Endothelial cell of umbilical vein (primary cell): ENCODE results near the gene TMEM151B. TPM values are rescaled to one million over a fixed set of nuclear protein-coding genes. Genes with fewer than 3 reads are reported as not detected.

Source experiments
- BruUV-seq: library from RNA; stranded (reverse); fragments of 400-500 nt; replicated peaks from 2 replicates; lab custom pipeline; 2021; lab: Mats Ljungman, UMichigan
- CTCF ChIA-PET: fragments of 300-600, 350-600 bp; sonication (Branson Sonifier 250); formaldehyde crosslinking; loops from one replicate; lab custom pipeline; 2021; ENCODE audit warnings: antibody characterized with exemption, inconsistent platforms; lab: Charles Lee
- POLR2A ChIA-PET: fragments of 300-600, 350-600 bp; sonication (Branson Sonifier 250); formaldehyde crosslinking; loops from one replicate; lab custom pipeline; 2021; ENCODE audit warnings: antibody characterized with exemption, inconsistent platforms; lab: Charles Lee
- DNase-seq: peaks from one replicate; pipeline ENCODE4 v3.0.0-alpha.2; 2011; ENCODE audit warnings: low read depth, low spot score
- FAIRE-seq: peaks from 2 replicates; lab custom pipeline; 2011; peaks lifted over from hg19 to GRCh38; lab: Jason Lieb, UNC
- H2AFZ ChIP-seq: 2 replicates; pipeline ENCODE4 v1.6.0; 2012; ENCODE audit warnings: low read depth, low read length, control low read depth, inconsistent platforms
- H3K27ac ChIP-seq: 2 replicates; pipeline ENCODE4 v1.5.1; 2011; ENCODE audit warnings: low read depth, mild to moderate bottlenecking, control low read depth, low read length, moderate library complexity; ENCODE audit not compliant: insufficient read depth
- H3K27me3 ChIP-seq, 2 experiments: 2 replicates each; pipeline versions ENCODE4 v1.6.0 to v1.6.1; 2011; ENCODE audit warnings: low read length in 2 of 2, mixed read lengths in 1 of 2; ENCODE audit not compliant: control insufficient read depth in 2 of 2, insufficient read depth in 2 of 2
- H3K36me3 ChIP-seq, 2 experiments: 2 replicates in 1 of 2; 3 replicates in 1 of 2; pipeline ENCODE4 v1.5.1; 2011; ENCODE audit warnings: low read length in 2 of 2, mild to moderate bottlenecking in 1 of 2, moderate library complexity in 1 of 2; ENCODE audit not compliant: control insufficient read depth in 2 of 2, insufficient read depth in 2 of 2; ENCODE audit errors: extremely low read depth in 1 of 2
- H3K4me1 ChIP-seq: 3 replicates; pipeline ENCODE4 v1.5.1; 2011; ENCODE audit warnings: mild to moderate bottlenecking, low read length; ENCODE audit not compliant: control insufficient read depth, insufficient read depth; ENCODE audit errors: extremely low read depth
- H3K4me2 ChIP-seq: 2 replicates; pipeline ENCODE4 v1.6.1; 2011; ENCODE audit warnings: low read length, control low read depth, mixed read lengths; ENCODE audit not compliant: insufficient read depth
- H3K4me3 ChIP-seq, 3 experiments: fragments of 200-600 bp in 1 of 3; sonication (generic), shearing (Covaris generic) in 1 of 3; replicated peaks in 1 of 3; 2 replicates each; pipeline ENCODE4 v1.5.1; 2011 to 2016; ENCODE audit warnings: control low read depth in 3 of 3, low read length in 3 of 3, mild to moderate bottlenecking in 2 of 3, inconsistent platforms in 1 of 3, low read depth in 1 of 3, moderate library complexity in 1 of 3; ENCODE audit not compliant: insufficient read depth in 1 of 3
- H3K79me2 ChIP-seq: 2 replicates; pipeline ENCODE4 v1.6.0; 2012; ENCODE audit warnings: low read length, inconsistent platforms; ENCODE audit not compliant: control insufficient read depth, insufficient read depth
- H3K9ac ChIP-seq: replicated peaks from 2 replicates; pipeline ENCODE3; 2011; ENCODE audit warnings: low read length, control low read depth; ENCODE audit not compliant: insufficient read depth; ENCODE audit errors: extremely low read depth
- H3K9me1 ChIP-seq: replicated peaks from 3 replicates; pipeline ENCODE4 v1.6.0; 2011; ENCODE audit warnings: mild to moderate bottlenecking, low read length; ENCODE audit not compliant: control insufficient read depth, insufficient read depth; ENCODE audit errors: extremely low read depth
- H3K9me3 ChIP-seq: replicated peaks from 2 replicates; pipeline ENCODE4 v1.5.1; 2012; ENCODE audit warnings: low read length, inconsistent platforms; ENCODE audit not compliant: control insufficient read depth, insufficient read depth
- H4K20me1 ChIP-seq: replicated peaks from 2 replicates; pipeline ENCODE3; 2011; ENCODE audit warnings: mild to moderate bottlenecking, low read length; ENCODE audit not compliant: control insufficient read depth, insufficient read depth; ENCODE audit errors: extremely low read depth
- EZH2 ChIP-seq: IDR thresholded peaks from 2 replicates; pipeline ENCODE4 v1.6.1; 2012; ENCODE audit warnings: borderline replicate concordance, low read depth, mild to moderate bottlenecking, moderate library complexity, low read length, inconsistent platforms; ENCODE audit not compliant: severe bottlenecking
- FOS ChIP-seq: IDR thresholded peaks from 2 replicates; pipeline ENCODE4 v1.6.1; 2011; ENCODE audit warnings: mild to moderate bottlenecking, low read length, moderate library complexity, borderline replicate concordance; ENCODE audit not compliant: insufficient read depth
- GATA2 ChIP-seq: IDR thresholded peaks from 2 replicates; pipeline ENCODE4 v1.7.0; 2011; ENCODE audit warnings: low read depth, mild to moderate bottlenecking, moderate library complexity, mixed read lengths, low read length; ENCODE audit not compliant: insufficient read length, insufficient read depth
- JUN ChIP-seq: IDR thresholded peaks from 2 replicates; pipeline ENCODE4 v1.6.1; 2011; ENCODE audit warnings: borderline replicate concordance, low read depth; ENCODE audit not compliant: insufficient read length, insufficient read depth
- MYC ChIP-seq: IDR thresholded peaks from one replicate; pipeline ENCODE4 v1.6.1; 2011; ENCODE audit warnings: mild to moderate bottlenecking, low read depth, low read length
- POLR2A ChIP-seq: IDR thresholded peaks from 2 replicates; pipeline ENCODE4 v1.6.1; 2012; ENCODE audit warnings: low read depth, mild to moderate bottlenecking, control low read depth, low read length
- POLR2AphosphoS5 ChIP-seq: IDR thresholded peaks from 2 replicates; pipeline ENCODE4 v1.6.1; 2012; ENCODE audit warnings: low read depth, mild to moderate bottlenecking, control low read depth, low read length, moderate library complexity; ENCODE audit not compliant: insufficient read depth
- dilution Hi-C: fragments of 300-500 bp; cut with MboI; formaldehyde crosslinking; loops from one replicate; pipeline ENCODE4 v1.15.0; 2019; ENCODE audit warnings: low sequenced_read_pairs; ENCODE audit not compliant: extremely low pct_ligation_motif_present
- intact Hi-C: fragments of 100-400 bp; cut with micrococcal nuclease; formaldehyde crosslinking; loops from one replicate; pipeline ENCODE4 v1.10.0; 2022
- polyA plus RNA-seq, 4 experiments: library from polyadenylated mRNA; depleted of rRNA in 3 of 4; stranded (reverse) in 3 of 4; unstranded in 1 of 4; fragments of >200 nt; gene quantifications; 2 replicates each; pipeline versions ENCODE4 v1.2.1 to v1.2.3, GENCODE V29; 2011 to 2012; ENCODE audit warnings: missing spikeins in 1 of 4
- total RNA-seq: library from RNA; stranded (reverse); gene quantifications from 2 replicates; pipeline ENCODE4 v1.2.3, GENCODE V29; 2021
- TF ChIP-seq, protein P1 (sequence below), 2 donors: IDR thresholded peaks; 1 replicate in 1 of 2; 2 replicates in 1 of 2; pipeline ENCODE4 v1.5.1; 2011; ENCODE audit warnings: low read length in 2 of 2, mild to moderate bottlenecking in 2 of 2, moderate library complexity in 2 of 2, control low read depth in 1 of 2, inconsistent platforms in 1 of 2, low read depth in 1 of 2; ENCODE audit not compliant: insufficient read depth in 1 of 2; ENCODE audit errors: extremely low read depth in 1 of 2
- TF ChIP-seq, protein P2 (sequence below): IDR thresholded peaks from 2 replicates; pipeline ENCODE4 v1.6.1; 2011; ENCODE audit not compliant: insufficient read depth, insufficient read length

Gene TMEM151B
- total and polyA plus RNA-seq, 2 donors (not counting 3 experiments of a cell fraction or from before 2014, with no cell fraction given): 0.03 to 0.07 TPM

DNA sequence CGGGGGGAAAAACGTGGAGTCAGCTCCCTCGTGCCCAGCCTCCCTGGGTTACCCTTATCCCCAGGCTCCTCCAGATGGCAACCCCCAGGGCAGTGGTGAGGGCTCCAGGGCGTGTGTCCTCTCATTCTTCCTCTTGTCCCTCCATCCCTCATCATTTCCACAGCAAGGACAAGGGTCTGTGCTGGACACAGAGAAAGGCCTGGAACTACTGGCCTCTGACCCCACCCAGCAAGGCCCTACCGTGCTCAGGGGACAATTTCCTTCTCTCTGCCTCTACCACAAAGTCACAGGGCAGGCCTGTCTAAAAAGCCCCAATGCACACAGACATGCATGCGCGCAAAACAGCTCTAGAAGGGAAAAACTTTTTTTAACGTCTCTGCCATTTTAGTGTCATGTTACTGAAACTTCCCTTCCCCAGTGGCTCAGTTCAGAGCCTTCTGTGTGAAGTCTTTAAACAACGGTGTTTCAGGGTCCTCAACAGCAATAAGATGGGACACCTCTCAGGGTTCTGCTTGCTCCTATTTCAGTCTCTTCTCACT, 11.9 kb upstream of the TMEM151B start:
- DNase-seq (no peak), FAIRE-seq (no peak)
- no peaks in the 10 kb centered on the region for H3K9me3 ChIP-seq
- intact Hi-C loops: no loop called here
- no peaks in the 10 kb centered on the region for H3K27me3 ChIP-seq
- ChIA-PET POLR2A (no interaction called here), CTCF (no interaction called here)
- peaks cover 12 to 37% of the 10 kb centered on the region in 2 experiments for H3K36me3 ChIP-seq
- H2AFZ ChIP-seq: no peak overlapping the region
- H3K9me1 ChIP-seq: no peaks in the 10 kb centered on the region
- H3K9ac ChIP-seq: no peak overlapping the region
- dilution Hi-C loops: no loop called here
- H3K27ac ChIP-seq: no peak overlapping the region
- no peak overlapping the region for H3K4me3 ChIP-seq
- peaks cover 26% of the 10 kb centered on the region for H3K4me1 ChIP-seq
- TF ChIP-seq MYC (no peak), POLR2AphosphoS5 (no peak), FOS (no peak)
- TF ChIP-seq, protein P1, sequence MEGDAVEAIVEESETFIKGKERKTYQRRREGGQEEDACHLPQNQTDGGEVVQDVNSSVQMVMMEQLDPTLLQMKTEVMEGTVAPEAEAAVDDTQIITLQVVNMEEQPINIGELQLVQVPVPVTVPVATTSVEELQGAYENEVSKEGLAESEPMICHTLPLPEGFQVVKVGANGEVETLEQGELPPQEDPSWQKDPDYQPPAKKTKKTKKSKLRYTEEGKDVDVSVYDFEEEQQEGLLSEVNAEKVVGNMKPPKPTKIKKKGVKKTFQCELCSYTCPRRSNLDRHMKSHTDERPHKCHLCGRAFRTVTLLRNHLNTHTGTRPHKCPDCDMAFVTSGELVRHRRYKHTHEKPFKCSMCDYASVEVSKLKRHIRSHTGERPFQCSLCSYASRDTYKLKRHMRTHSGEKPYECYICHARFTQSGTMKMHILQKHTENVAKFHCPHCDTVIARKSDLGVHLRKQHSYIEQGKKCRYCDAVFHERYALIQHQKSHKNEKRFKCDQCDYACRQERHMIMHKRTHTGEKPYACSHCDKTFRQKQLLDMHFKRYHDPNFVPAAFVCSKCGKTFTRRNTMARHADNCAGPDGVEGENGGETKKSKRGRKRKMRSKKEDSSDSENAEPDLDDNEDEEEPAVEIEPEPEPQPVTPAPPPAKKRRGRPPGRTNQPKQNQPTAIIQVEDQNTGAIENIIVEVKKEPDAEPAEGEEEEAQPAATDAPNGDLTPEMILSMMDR (IDR thresholded peaks at IDR 0.05; ENCODE audit: extremely low read depth in 1 of 2, insufficient read depth in 1 of 2, low read depth in 1 of 2, low read length in 2 of 2): no peak
- TF ChIP-seq, protein P2, sequence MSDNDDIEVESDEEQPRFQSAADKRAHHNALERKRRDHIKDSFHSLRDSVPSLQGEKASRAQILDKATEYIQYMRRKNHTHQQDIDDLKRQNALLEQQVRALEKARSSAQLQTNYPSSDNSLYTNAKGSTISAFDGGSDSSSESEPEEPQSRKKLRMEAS: no peak
- H3K79me2 ChIP-seq: peaks cover 32% of the 10 kb centered on the region
- no peak overlapping the region for H3K4me2 ChIP-seq
- H4K20me1 ChIP-seq: no peaks in the 10 kb centered on the region
- no TSS peak for BruUV-seq

DNA sequence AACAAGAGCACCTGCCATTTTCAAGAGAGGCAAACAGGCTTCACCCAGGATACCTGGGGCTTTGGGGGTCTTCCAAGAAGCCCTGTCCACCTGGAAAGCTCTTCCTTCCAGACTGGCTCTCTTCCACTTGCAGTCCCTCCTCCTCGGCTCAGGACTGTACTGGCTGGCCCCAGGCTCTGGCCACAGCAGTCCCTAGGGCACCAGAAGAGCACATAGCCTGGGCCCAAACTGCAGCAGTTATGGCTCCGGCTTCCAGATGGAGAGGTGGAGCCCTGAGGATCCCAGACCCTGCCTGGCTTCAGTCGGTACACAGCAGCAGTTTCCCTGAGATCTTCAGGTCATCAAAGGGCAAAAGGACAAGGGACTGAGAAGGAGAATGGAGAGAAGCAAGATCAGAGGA, 11.3 kb upstream of the TMEM151B start:
- dilution Hi-C loops (no loop called here), intact Hi-C loops (no loop called here)
- TF ChIP-seq GATA2: no peak
- no peak for TF ChIP-seq FOS
- TF ChIP-seq, protein P2: no peak
- no peak for TF ChIP-seq MYC
- TF ChIP-seq POLR2A: no peak
- TF ChIP-seq POLR2AphosphoS5: no peak
- TF ChIP-seq, protein P1 (IDR thresholded peaks at IDR 0.05; ENCODE audit: extremely low read depth in 1 of 2, insufficient read depth in 1 of 2, low read depth in 1 of 2, low read length in 2 of 2): no peak
- no peak for TF ChIP-seq JUN
- no peak for TF ChIP-seq EZH2
- Histone ChIP-seq H3K9ac (no peak overlapping the region), H4K20me1 (no peaks in the 10 kb centered on the region), H2AFZ (no peak overlapping the region), H3K4me2 (no peak overlapping the region), H3K27ac (no peak overlapping the region), H3K9me1 (no peaks in the 10 kb centered on the region), H3K27me3 (no peaks in the 10 kb centered on the region), H3K9me3 (no peaks in the 10 kb centered on the region), H3K4me1 (peaks cover 32% of the 10 kb centered on the region), H3K4me3 (no peak overlapping the region), H3K79me2 (peaks cover 36% of the 10 kb centered on the region), H3K36me3 (peaks cover 10 to 36% of the 10 kb centered on the region in 2 experiments)
- POLR2A ChIA-PET: no interaction called here
- FAIRE-seq: no peak
- no TSS peak for BruUV-seq
- CTCF ChIA-PET: no interaction called here
- DNase-seq: no peak
